HG03159 (cell line): ENCODE results near the gene FAM227B.
"Not testable (repeated sequence)": the region's sequence is repeated elsewhere in the genome, so short reads cannot be mapped to it uniquely, and the experiment has no call there.

Source experiments
- ATAC-seq: cut with Tn5 transposase; IDR thresholded peaks from one replicate; pipeline ENCODE4 v1.9.1; 2021; ENCODE audit warnings: mild to moderate bottlenecking, moderate library complexity; ENCODE audit not compliant: unreplicated experiment

Gene FAM227B

DNA sequence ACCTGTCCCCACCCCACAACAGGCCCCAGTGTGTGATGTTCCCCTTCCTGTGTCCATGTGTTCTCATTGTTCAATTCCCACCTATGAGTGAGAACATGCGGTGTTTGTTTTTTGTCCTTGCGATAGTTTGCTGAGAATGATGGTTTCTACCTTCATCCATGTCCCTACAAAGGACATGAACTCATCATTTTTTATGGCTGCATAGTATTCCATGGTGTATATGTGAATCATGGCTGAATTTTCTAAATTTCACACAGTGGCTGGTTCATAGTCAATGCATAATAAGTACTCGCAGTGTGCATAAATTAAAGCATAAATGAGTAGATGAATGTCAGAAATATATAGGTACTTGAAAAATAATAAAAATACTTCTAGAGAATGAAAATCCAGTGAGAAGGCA lies 8.4 kb downstream of the FAM227B start:
- ATAC-seq, result not testable (repeated sequence)

DNA sequence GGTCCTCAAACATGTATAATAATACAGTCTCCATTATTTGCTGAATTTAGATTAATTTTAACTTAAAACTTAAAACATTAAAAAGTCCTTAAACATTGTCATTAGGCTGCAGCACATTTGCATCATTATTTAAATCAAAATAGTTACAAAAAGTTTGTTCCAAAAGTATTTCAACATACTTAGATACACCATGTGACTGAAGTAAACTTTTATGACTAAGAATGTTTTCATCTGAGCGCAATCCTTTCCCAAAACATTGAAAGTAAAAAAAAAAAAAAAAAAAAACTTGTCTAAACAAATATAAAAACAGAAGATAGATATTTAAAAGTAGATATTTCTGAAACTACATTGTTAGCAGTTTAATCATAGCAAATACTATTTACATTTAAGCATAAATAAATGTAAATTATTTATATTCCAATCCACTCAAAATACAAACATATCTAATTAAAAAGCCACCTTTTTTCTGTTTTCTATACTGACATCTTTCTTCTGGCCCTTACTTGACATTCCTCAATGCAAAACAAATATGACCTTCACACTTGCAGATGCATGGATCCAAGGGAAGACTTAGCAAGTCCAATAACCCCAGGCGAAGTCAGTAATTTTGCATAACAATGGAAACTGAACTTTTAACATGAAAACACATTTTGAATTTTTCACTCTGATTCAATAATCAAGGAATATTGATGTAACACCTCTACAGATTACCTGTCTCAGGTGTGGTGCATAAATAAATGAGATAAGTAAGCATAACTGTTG lies 10.3 kb downstream of the FAM227B start:
- no peak for ATAC-seq

DNA sequence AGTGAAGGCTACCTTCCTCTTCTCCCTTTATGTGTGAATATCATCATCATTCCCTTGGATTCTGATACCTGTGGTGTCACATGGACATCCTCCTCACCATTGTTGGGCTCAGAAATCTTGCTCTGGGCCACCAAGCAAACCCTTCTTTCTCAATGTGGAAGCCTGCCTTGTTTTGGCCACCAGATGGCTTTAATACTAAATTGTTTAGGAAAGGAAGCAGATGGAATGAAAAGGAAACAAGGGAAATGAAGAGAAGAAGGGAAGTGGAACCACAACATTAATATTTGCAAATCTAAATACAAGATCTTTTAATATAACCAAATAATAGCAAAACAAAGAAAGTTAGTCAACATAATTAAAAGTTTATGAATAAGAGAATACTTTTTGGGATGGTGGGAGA lies 14.0 kb downstream of the FAM227B start:
- ATAC-seq, result no peak

DNA sequence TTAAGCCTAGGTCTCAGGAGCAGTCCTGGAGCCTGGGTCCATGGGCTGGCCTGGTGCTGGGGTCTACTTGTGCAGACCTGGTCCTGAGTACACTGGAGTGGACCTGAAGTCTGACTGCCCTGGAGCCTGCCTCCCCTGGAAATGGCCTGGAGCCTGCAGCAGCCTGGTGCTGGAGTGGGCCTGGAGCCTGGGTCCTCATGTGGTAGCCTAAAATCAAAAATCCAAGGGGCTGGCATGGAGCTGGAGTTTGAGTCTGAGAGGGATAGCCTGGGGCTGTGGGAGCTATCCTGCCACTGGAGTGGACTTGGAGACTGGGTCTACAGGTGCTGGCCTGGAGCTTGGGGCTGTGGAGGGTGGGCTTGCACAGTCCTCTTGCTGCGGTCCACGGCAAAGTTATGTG lies 15.0 kb downstream of the FAM227B start:
- ATAC-seq, result no peak

DNA sequence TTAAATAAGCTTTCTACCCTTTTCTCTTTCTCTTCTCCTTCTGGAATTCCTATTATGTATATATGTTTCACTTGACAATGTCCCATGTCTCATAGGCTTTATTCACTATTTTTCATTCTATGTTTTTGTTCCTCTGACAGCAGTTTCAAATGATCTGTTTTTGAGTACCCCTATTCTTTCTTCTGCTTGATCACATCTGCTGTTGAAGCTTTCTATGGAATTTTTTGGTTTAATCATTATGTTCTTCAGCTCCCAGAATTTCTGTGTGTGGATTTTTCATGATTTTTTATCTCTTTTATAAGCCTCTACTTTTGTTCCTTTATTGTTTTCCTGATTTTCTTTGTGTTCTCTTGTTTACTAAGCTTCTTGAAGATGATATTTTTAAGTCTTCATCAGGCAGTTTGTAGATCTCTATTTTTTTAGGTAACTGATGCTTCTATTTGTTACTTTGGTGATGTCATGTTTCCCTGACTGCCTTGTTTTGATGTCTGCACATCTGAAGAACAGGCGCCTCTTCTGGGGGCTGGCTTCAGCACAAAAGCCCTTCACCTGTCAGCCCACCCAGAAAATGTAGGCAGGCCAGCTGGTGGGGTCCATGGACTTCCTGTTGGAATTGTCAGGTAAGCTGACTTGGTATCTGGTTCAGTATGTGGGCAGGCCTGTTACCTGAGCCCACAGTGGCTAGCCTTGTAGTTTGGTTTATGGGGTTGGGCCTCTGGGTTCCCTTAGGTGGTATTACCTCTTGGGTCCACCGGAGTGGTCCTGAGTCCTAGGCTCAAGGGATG lies 15.8 kb downstream of the FAM227B start:
- ATAC-seq, result no peak

DNA sequence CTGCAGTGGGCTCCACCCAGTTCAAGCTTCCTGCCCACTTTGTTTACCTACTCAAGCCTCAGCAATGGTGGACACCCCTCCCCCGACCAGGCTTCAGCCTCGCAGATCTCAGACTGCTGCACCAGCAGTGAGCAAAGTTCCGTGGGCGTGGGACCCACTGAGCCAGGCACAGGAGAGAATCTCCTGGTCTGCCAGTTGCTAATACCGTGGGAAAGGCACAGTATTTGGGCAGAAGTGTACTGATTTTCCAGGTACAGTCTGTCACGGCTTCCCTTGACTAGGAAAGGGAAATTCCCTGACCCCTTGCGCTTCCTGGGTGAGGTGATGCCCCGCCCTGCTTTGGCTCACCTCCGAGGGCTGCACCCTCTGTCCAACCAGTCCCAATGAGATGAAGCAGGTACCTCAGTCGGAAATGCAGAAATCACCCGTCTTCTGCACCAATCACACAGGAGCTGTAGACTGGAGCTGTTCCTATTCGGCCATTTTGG lies 27.7 kb downstream of the FAM227B start:
- not testable (repeated sequence) for ATAC-seq

DNA sequence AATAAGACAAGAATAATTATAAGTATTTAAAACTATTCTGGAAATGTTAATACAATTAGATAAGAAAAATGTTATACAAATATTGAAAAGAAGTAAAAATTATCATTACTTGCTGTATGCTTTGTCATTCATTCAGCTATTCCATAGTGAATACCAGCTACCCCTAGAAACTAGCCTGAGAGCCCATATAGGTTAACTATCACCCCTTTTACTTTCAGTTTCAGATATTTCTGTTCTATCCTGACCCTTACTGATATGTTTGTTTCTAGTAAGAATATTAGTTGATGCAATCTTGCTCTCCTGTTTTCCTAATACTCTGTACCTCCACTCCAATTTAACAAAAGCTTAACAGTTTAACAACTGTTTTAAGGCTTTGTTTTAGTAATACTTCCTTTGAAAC lies 31.6 kb downstream of the FAM227B start:
- ATAC-seq, result peak; percentile 79

DNA sequence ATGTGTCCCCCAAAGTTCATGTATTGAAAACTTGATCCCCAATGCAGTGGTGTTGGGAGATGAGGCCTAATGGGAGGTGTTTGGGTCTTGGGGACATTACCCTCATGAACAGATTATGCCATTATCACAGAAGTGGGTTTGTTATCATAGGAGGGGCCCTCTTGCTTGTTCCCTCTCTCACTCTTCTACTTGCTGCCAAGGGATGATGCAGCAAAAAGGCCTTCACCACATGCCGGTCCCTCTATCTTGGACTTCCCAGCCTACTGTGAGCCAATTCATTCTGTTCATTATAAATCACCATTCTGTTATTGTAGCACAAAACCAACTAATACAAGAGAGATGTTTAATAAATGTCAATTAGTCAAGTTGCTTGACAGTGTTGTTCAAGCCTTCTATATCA lies 47.2 kb downstream of the FAM227B start:
- no peak for ATAC-seq

DNA sequence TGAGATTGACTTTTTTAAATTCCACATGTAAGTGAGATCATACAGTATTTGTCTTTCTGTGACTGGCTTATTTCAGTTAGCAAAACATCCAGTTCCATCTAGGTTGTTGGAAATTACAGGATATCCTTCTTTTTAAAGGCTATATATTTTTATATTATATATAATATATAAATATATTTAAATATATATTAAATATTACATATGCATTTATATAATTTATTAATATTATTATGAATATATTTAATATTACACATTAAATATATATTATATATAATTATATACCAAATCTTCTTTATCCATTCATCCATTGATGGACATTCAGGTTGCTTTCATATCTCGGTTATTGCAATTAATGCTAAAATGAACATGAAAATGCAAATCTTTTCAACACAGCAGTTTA lies 49.9 kb downstream of the FAM227B start:
- ATAC-seq, result no peak

DNA sequence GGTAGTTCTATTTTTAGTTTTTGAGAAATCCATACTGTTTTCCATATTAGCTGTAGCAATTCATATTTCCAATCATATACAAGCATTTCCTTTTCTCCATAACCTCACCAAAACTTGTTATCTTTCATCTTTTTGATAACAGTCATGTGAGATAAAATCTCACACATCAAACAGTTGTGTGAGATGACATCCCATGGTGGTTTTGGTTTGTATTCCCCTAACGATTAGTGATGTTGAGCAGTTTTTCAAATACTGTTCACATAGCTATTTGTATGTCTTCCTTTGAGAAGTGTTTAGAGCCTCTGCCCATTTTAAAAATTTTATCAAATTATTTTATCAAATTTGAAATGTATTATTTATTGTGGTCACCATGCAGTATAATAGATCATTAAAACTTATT lies 50.4 kb downstream of the FAM227B start:
- no peak for ATAC-seq

DNA sequence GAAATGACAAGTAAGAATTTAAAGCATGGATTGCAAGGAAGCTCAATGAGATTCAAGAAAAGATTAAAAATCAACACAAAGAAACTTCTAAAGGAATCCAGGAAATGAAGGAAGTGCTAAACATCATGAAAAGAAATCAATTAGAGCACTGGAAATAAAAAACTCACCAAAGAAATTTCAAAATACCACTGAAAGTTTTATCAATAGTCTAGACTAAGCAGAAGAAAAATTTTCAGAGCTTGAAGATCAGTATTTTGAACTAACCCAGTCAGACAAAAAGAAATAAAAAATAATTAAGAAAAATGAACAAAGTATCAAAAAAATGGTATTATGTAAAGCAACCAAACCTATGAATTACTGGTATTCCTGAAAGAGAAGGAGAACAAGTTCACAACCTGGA lies 60.6 kb downstream of the FAM227B start:
- ATAC-seq, result no peak

DNA sequence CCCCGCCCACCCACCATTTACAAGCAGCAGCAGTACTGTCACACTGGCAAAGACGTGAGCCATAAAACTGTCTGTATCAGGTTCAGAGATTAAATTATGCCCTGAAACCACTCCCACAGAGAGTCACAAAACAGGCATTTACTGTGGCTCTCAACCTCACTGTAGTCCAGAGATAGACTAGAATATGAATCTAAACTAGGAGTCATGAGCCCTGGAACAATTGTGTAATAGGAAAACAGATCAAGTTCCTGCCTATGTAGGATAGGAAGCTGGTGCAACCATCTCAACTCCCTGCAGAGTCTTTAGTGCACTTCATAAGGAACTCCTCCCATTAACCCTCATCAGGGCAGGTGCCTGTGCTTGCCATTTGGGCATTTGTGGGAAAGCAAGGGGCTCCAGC lies 61.7 kb downstream of the FAM227B start:
- ATAC-seq, result no peak

DNA sequence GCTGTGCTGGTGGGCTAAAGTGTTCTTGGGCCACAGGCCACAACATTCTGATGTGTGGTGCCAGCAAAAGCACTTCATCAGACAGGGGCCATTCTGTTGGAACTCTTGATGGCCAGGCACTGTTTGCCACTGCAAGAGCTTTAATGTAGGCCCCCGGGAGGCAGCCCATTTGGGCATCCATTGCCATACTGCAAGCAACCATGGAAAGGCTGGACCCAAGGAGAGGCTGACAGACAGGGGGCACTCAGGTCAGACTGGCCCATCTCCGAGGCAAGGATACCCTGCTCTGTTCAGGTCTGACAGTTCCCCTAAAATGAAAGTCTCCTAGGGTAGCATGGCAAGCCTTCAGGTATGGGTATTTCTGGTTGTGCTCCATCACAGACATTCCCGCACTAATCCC lies 64.2 kb downstream of the FAM227B start:
- no peak for ATAC-seq

DNA sequence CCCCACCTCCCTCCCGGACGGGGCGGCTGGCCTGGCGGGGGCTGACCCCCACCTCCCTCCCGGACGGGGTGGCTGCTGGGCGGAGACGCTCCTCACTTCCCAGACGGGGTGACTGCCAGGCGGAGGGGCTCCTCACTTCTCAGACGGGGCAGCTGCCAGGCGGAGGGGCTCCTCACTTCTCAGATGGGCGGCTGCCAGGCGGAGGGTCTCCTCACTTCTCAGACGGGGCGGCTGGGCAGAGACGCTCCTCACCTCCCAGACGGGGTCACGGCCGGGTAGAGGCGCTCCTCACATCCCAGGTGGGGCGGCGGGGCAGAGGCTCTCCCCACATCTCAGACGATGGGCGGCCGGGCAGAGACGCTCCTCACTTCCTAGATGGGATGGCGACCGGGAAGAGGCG lies 70.3 kb downstream of the FAM227B start:
- not testable (repeated sequence) for ATAC-seq

DNA sequence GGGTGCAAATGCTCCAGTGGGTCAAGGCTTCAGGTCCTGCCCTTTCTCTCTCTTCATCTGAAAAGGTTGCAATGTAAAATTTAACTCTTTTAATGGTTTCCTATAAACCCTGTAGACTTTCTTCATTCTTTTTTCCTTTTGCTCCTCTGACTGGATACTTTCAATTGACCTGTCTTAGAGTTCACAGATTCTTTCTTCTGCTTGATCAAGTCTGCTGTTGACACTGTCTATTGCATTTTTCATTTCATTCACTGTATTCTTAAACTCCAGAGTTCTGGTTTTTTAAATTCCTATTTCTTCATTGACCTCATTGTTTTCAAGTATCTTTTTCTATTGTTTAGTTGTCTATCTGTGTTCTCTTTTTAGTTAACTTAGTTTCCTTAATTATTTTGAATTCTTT lies 82.1 kb downstream of the FAM227B start:
- ATAC-seq, result no peak

DNA sequence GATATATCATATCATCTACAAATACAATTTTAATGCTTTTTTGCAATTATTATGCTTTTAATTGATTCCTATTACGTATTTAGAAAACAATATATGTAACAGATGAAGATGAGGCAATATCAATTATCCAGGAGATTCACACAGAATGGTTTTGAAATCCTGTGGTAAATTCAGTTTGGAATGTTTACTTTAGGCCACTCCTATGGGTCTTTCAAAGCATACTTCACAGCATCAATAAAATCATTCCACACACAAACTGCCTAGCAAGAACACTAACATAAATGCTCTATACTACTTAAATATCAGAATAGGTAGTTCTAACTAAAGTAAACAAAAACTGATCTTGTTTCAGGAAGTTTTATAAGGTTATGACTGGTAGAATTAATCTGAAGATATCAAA lies 90.5 kb downstream of the FAM227B start:
- no peak for ATAC-seq

DNA sequence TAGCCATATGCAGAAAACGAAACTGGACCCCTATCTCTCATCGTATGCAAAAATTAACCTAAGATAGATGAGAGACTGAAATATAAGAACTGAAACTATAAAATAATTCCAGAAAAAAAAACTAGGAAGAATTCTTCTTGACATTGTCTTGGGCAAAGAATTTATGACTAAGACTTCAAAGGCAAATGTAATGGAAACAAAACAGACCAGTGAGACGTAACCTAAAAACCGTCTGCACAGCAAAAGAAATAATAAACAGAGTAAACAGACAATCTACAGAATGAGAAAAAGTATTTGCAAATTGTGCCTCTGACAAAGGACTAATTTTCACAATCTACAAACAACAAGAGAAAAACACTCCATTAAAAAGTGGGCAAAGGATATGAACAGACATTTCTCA lies 92.3 kb downstream of the FAM227B start:
- no peak for ATAC-seq

DNA sequence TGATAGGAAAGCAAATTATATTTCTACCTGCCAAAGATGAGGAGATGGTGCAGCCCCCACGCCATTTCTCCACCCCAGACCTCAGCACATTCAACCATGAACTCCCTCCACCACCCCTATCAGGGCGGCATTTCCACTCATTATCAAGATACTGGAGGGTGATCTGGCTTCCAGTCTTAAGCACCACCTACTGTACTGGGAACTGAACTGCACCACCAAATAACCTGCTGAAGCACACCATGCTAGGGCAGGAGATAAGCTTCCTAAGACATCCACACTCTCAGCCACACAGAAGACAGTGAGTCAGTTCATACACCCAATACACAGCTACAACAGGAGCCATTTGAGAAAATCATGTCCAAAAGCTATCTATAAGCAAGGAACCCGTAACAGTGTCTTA lies 98.8 kb downstream of the FAM227B start:
- ATAC-seq, result no peak

DNA sequence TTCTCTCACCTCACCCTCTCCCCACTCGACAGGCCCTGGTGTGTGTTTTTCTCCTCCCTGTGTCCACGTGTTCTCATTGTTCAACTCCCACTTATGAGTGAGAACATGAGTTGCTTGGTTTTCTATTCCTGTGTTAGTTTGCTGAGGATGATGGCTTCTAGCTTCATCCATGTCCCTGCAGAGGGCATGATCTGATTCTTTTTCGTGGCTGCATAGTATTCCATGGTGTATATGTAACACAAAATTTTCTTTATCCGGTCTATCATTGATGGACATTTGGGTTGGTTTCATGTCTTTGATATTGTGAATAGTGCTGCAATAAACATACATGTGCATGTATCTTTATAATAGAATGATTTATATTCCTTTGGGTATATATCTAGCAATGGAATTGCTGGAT lies 107.9 kb downstream of the FAM227B start:
- ATAC-seq, result not testable (repeated sequence)

DNA sequence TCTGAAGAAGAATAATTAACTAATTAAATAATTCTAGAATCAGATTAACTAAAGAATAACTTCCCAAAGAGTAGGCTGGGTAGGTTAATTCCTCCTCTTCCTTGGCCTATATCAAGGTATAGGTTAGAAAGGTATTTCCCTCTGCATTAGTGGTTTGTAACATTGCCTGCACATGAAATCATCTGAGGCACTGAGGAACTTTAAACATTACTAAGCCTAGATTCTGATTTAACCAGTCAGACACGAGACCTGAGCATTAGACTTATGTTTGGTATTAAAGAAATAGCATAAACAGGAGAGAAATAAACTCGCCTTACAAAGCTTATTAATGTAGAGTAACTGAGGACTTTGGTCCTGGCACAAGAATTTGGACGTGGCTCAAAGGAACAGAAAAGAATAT lies 113.4 kb downstream of the FAM227B start:
- no peak for ATAC-seq

DNA sequence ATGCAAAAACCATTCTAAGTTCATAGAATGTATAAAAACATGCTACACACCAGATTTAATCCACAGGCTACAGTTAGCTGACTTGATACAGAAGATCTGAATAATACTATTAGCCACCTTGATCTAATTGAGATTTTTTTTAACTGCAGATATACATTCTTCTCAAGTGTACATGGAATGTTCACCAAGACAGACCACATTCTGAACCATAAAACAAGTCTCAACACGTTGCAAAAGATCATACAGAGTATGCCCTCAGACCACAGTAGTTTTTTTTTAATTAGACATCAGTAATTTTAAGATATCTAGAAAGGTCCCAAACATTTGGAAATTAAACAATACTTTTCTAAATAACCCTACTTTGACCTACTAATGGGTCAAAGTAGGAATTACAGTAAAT lies 114.3 kb downstream of the FAM227B start:
- no peak for ATAC-seq

DNA sequence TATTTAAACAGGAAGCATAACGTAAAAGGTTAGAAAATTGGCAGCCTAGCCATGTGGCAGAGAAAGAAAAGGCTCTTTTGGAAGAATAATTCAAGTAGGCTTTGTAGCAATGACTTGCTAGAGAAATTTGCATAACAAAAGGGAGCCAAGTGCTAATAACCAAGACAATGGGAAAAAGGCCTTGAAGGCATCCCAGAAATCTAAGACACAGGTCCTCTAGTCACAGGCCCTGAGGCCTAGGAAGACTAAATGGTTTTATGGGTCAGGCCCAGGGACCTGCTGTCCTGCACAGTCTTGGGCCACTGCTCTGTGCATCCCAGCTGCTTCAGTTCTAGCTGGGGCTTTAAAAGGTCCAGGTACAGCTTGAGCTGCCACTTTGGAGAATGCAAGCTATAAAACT lies 119.0 kb downstream of the FAM227B start:
- ATAC-seq, result no peak
